Stomach (tissue), 4 donors: ENCODE data around the gene TXNL1.

Source experiments
- POLR2A ChIP-seq, 4 donors: fragments of 450-650 bp; IDR thresholded peaks; one replicate each; pipeline ENCODE4 v1.6.1; 2016; ENCODE audit warnings: antibody characterized with exemption in 4 of 4, control low read depth in 2 of 4, mild to moderate bottlenecking in 1 of 4, moderate library complexity in 1 of 4
- POLR2AphosphoS5 ChIP-seq, 3 donors: sonication (generic); formaldehyde crosslinking; IDR thresholded peaks; one replicate each; pipeline ENCODE4 v1.6.1; 2016; ENCODE audit warnings: antibody characterized with exemption in 3 of 3
- TF ChIP-seq, protein P1 (sequence below), 7 experiments: fragments of 450-650 bp in 4 of 7; fragments of 200-600 bp in 3 of 7; sonication (generic) in 3 of 7; IDR thresholded peaks; one replicate each; pipeline ENCODE4 v1.5.1; 2016 to 2019; ENCODE audit warnings: antibody characterized with exemption in 7 of 7, control low read depth in 2 of 7, mild to moderate bottlenecking in 1 of 7

DNA sequence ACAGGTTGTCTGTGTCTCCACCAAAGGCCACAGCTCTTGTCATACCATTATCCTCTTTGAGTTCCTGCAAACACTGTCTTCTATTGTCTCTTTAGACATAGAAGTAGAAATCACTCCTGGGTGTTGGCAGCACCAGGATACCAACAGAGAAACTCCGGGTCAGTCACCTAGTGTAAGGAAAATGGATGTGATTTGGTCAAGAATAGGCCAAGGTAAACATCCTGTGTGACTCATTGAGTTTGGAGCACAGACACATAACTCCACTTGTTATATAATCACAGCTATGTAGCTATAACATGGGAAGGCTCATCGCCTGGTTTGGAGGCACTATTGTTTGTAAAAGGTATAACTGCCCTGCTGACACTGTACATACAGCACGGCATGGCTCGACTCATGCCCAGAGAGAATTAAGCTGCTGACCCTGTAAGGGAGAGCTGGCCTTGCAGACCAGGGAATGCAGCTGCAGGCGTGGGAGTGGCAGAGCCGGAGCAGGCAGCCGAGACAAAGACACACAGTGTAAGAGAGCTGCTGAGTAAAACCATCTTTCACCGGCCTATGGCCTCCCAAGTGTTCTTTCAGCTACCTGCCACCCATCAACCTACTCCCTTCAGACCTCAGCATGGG, 3.4 kb upstream of the TXNL1 start:
- TF ChIP-seq, protein P1, sequence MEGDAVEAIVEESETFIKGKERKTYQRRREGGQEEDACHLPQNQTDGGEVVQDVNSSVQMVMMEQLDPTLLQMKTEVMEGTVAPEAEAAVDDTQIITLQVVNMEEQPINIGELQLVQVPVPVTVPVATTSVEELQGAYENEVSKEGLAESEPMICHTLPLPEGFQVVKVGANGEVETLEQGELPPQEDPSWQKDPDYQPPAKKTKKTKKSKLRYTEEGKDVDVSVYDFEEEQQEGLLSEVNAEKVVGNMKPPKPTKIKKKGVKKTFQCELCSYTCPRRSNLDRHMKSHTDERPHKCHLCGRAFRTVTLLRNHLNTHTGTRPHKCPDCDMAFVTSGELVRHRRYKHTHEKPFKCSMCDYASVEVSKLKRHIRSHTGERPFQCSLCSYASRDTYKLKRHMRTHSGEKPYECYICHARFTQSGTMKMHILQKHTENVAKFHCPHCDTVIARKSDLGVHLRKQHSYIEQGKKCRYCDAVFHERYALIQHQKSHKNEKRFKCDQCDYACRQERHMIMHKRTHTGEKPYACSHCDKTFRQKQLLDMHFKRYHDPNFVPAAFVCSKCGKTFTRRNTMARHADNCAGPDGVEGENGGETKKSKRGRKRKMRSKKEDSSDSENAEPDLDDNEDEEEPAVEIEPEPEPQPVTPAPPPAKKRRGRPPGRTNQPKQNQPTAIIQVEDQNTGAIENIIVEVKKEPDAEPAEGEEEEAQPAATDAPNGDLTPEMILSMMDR (IDR thresholded peaks at IDR 0.05), result no peak
- TF ChIP-seq POLR2AphosphoS5 (IDR thresholded peaks at IDR 0.05) (no peak), POLR2A (IDR thresholded peaks at IDR 0.05) (no peak)
